GM23338 (cell line): ENCODE results near the gene KLHL22.

Source experiments
- POLR2AphosphoS5 ChIP-seq: IDR thresholded peaks from 2 replicates; pipeline ENCODE4 v1.6.1; 2016; ENCODE audit warnings: antibody characterized with exemption, low read depth
- TF ChIP-seq, protein P1 (sequence below): IDR thresholded peaks from 2 replicates; pipeline ENCODE4 v1.6.1; 2016; ENCODE audit warnings: antibody characterized with exemption

DNA sequence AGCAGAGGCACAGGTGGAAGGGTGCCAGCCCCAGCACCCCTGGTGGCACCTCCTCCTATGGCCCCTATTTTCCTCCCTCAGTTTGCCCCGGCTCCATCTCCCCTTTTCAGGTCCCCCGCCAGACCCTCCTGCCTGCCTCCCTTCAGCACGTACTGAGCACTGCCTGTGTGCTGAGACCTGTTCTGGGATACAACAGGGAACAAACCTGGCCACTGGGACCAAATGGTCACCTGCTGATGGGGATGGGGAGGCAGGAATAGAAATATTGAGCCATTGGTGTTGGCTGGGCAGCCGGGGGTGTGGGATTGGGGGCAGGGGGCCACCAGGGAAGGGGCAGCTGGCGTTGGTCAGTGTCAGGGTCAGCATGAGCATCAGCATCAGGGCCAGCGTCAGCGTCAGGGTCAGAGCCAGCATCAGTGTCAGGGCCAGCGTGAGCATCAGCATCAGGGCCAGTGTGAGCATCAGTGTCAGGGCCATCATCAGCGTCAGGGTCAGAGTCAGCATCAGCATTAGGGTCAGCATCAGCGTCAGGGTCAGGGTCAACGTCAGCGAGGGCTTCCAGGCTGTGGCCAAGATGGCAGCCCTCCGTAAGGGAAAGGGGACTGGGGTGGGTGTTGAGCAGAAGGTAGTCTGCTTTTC is 94.1 kb downstream of the KLHL22 start:
- TF ChIP-seq POLR2AphosphoS5, result no peak
- TF ChIP-seq, protein P1, sequence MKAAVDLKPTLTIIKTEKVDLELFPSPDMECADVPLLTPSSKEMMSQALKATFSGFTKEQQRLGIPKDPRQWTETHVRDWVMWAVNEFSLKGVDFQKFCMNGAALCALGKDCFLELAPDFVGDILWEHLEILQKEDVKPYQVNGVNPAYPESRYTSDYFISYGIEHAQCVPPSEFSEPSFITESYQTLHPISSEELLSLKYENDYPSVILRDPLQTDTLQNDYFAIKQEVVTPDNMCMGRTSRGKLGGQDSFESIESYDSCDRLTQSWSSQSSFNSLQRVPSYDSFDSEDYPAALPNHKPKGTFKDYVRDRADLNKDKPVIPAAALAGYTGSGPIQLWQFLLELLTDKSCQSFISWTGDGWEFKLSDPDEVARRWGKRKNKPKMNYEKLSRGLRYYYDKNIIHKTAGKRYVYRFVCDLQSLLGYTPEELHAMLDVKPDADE, result no peak
